Testis (tissue), 2 donors: ENCODE results near the gene IRGC.

Source experiments
- POLR2A ChIP-seq: fragments of 450-650 bp; IDR thresholded peaks from one replicate; pipeline ENCODE4 v1.6.1; 2017; ENCODE audit warnings: antibody characterized with exemption, mild to moderate bottlenecking, moderate library complexity
- TF ChIP-seq, protein P1 (sequence below), 3 experiments: fragments of 450-650 bp in 2 of 3; fragments of 200-600 bp in 1 of 3; sonication (generic) in 1 of 3; IDR thresholded peaks; one replicate each; pipeline ENCODE4 v1.5.1; 2016 to 2019; ENCODE audit warnings: antibody characterized with exemption in 3 of 3, mild to moderate bottlenecking in 2 of 3, moderate library complexity in 1 of 3

DNA sequence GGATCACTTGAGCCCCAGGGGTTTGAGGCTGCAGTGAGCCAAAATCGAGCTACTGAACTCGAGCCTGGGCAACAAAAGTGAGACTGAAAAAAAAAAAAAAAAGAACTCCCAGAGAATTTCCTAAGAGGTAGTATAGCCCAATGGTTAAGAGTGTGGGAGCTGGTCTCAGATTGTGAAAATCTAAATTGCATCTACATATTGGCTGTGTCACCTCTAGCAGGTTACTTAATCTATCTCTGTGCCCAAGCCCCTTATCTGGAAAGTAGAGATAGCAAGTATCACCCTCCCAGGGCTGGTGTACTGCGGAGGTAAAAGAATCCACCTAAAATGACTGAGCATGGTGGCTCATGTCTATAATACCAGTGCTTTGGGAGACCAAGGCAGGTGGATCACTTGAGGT is 42.2 kb upstream of the IRGC start:
- no peak for TF ChIP-seq POLR2A
- TF ChIP-seq, protein P1, sequence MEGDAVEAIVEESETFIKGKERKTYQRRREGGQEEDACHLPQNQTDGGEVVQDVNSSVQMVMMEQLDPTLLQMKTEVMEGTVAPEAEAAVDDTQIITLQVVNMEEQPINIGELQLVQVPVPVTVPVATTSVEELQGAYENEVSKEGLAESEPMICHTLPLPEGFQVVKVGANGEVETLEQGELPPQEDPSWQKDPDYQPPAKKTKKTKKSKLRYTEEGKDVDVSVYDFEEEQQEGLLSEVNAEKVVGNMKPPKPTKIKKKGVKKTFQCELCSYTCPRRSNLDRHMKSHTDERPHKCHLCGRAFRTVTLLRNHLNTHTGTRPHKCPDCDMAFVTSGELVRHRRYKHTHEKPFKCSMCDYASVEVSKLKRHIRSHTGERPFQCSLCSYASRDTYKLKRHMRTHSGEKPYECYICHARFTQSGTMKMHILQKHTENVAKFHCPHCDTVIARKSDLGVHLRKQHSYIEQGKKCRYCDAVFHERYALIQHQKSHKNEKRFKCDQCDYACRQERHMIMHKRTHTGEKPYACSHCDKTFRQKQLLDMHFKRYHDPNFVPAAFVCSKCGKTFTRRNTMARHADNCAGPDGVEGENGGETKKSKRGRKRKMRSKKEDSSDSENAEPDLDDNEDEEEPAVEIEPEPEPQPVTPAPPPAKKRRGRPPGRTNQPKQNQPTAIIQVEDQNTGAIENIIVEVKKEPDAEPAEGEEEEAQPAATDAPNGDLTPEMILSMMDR (IDR thresholded peaks at IDR 0.05) = no peak
